K562 (cell line): ENCODE results near the gene AREL1. TPM values are rescaled to one million over a fixed set of nuclear protein-coding genes. Genes with fewer than 3 reads are reported as not detected.

Experiments
- CBX2 ChIP-seq: fragments of 200-600 bp; sonication (generic); IDR thresholded peaks from one replicate; pipeline ENCODE4 v1.6.1; 2012; ENCODE audit warnings: mild to moderate bottlenecking, low read length, inconsistent platforms; ENCODE audit not compliant: insufficient read depth, poor library complexity, severe bottlenecking
- CHD2 ChIP-seq: IDR thresholded peaks from 2 replicates; pipeline ENCODE4 v1.6.1; 2011; ENCODE audit warnings: low read depth, low read length
- CTCFL ChIP-seq: IDR thresholded peaks from 2 replicates; pipeline ENCODE4 v1.6.1; 2011; ENCODE audit warnings: borderline replicate concordance, low read depth, mild to moderate bottlenecking, moderate library complexity, low read length; ENCODE audit not compliant: insufficient read depth, poor library complexity, severe bottlenecking
- PML ChIP-seq: IDR thresholded peaks from 2 replicates; pipeline ENCODE4 v1.6.1; 2012; ENCODE audit warnings: low read length, inconsistent platforms
- SMAD3 ChIP-seq: fragments of 450-650 bp; formaldehyde crosslinking; conservative IDR thresholded peaks from 2 replicates; pipeline ENCODE4 v1.4.0; 2020; ENCODE audit warnings: mild to moderate bottlenecking
- TCF15 ChIP-seq: fragments of 250-450 bp; sonication (Bioruptor Pico); IDR thresholded peaks from 2 replicates; pipeline ENCODE4 v1.8.0; 2022; ENCODE audit warnings: moderate library complexity, mild to moderate bottlenecking, inconsistent platforms
- ZNF124 ChIP-seq: sonication (generic); formaldehyde crosslinking; IDR thresholded peaks from 2 replicates; pipeline ENCODE4 v1.8.1; 2022; ENCODE audit warnings: missing genetic modification reagents
- ZNF274 ChIP-seq: IDR thresholded peaks from 2 replicates; pipeline ENCODE4 v1.6.1; 2011; ENCODE audit warnings: low read depth, mild to moderate bottlenecking, low read length, moderate library complexity, borderline replicate concordance
- polyA plus RNA-seq, 8 experiments: library from polyadenylated mRNA; depleted of rRNA in 4 of 8; stranded (reverse) in 5 of 8; unstranded in 3 of 8; fragments of >200 nt; fragmentation: Nextera tagmentation in 2 of 8; fragmentation: Illumina TruSeq in 1 of 8; extraction: Ambion mirVana in 2 of 8; extraction: Trizol in 1 of 8; gene quantifications; 2 replicates each; pipeline versions ENCODE4 v1.2.1 to v1.2.3, GENCODE V29; 2011 to 2014; ENCODE audit warnings: inconsistent platforms in 1 of 8, missing spikeins in 1 of 8
- total RNA-seq, 7 experiments: library from RNA; depleted of rRNA in 6 of 7; stranded (reverse); fragments of >200 nt in 6 of 7; fragmentation: Illumina TruSeq in 2 of 7; extraction: Trizol in 2 of 7; gene quantifications; 2 replicates each; pipeline versions ENCODE4 v1.2.1 to v1.2.3, GENCODE V29; 2011 to 2021; ENCODE audit warnings: low replicate concordance in 1 of 7

Gene AREL1
- total and polyA plus RNA-seq, 9 of the 15 experiments (the other 6 are each of a cell fraction or from before 2014, with no cell fraction given) = 6.0 to 24.8 (median 16.6) TPM

GRCh38 chr14:74656964-74657363 is 55.9 kb downstream of the AREL1 start (continued):
- TF ChIP-seq CTCFL (no peak), SMAD3 (no peak), PML (no peak), CBX2 (no peak), CHD2 (no peak), ZNF274 (no peak), TCF15 (CRISPR knock-in tag) (no peak), ZNF124 (CRISPR knock-in tag) (no peak)
